HG02642 (cell line): Measurements from ENCODE around the gene SLC26A8.
"Not testable (repeated sequence)": the region's sequence is repeated elsewhere in the genome, so short reads cannot be mapped to it uniquely, and the experiment has no call there.

ENCODE experiments used
- ATAC-seq: cut with Tn5 transposase; IDR thresholded peaks from one replicate; pipeline ENCODE4 v1.9.1; 2021; ENCODE audit warnings: mild to moderate bottlenecking; ENCODE audit not compliant: unreplicated experiment, poor library complexity

Gene SLC26A8

GRCh38 chr6:35919827-35920751 lies 104.4 kb downstream of the SLC26A8 start:
- peak; percentile 34 for ATAC-seq

- peak; percentile 1 for ATAC-seq
These were observed 105.2 kb downstream of the SLC26A8 start for GRCh38 chr6:35919085-35919826.

- not testable (repeated sequence) for ATAC-seq
These were observed 107.5 kb downstream of the SLC26A8 start for GRCh38 chr6:35916893-35917292.

- no peak for ATAC-seq
These were observed 108.4 kb downstream of the SLC26A8 start for GRCh38 chr6:35916056-35916455.

DNA sequence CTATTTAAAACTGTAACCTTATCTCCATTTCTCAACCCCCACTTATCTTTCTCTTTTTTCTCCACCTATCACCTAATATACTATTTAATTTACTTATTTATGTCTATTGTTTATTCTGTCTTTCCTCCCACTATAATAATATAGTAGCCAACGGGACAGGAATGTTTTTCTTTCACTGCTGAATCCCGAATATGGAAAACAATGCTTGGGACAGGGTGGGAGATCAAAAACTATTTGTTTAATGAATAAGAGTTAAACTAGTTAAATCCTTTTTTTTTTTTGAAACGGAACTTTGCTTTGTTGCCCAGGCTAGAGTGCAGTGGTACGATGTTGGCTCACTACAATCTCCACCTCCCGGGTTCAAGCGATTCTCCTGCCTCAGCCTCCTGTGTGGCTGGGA lies 109.9 kb downstream of the SLC26A8 start:
- ATAC-seq = no peak

DNA sequence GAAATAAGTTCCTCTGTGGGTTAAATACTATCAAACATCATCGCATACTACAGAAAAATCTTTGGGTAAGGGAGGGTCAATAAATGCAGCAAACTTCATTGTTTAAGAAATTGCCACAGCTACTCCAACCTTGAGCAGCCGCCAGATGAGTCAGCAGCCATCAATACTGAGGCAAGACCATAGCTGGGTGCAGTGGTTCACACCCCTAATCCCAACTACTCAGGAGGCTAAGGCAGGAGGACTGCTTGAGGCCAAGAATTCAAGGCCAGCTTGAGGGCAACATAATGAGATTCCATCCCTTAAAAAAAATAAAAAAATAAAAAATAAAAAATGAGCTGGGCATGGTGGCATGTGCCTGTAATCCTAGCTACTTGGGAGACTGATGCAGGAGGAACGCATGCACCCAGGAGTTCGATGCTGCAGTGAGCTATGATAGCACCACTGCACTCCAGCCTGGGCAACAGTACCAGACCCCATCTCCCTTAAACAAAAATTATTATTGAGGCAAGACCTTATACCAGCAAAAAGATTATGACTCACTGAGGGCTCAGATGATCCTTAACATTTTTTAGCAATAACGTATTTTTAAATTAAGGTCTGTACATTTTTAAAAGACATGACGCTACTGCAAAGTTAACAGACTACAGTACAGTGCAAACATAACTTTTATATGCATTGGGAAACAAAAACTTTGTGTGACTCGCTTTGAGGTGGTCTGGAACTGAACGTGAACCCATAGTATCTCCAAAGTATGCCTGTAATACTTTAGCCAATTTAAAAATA lies 112.4 kb downstream of the SLC26A8 start:
- ATAC-seq = no peak

GRCh38 chr6:35909571-35909970 lies 114.9 kb downstream of the SLC26A8 start:
- ATAC-seq = not testable (repeated sequence)

DNA sequence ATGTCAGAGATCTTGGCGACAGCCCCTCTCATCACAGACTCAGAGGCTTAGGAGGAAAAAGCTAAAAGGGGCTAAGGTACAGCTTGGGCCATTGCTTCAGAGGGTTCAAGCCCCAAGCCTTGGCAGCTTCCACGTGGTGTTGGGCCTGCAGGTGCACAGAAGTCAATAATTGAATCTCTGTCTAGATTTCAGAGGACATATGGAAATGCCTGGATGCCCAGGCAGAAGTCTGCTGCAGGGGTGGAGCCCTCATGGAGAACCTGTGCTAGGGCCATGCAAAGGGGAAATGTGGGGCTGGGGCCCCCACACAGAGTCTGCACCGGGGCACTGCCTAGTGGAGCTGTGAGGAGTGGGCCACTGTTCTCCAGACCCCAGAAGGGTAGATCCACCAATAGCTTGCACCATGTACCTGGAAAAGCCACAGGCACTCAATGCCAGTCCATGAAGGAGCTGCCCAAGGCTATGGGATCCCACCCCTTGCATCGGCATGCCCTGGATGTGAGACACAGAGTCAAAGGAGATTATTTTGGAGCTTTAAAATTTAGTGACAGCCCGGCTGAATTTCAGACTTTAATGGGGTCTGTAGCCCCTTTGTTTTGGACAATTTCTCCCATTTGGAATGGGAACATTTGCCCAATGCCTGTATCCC lies 115.6 kb downstream of the SLC26A8 start:
- ATAC-seq = not testable (repeated sequence)

GRCh38 chr6:35907750-35908149 lies 116.7 kb downstream of the SLC26A8 start:
- no peak for ATAC-seq

- ATAC-seq = no peak
These were observed 118.0 kb downstream of the SLC26A8 start for GRCh38 chr6:35906499-35906846.

- ATAC-seq = no peak
These were observed 118.5 kb downstream of the SLC26A8 start for GRCh38 chr6:35905841-35906498.

DNA sequence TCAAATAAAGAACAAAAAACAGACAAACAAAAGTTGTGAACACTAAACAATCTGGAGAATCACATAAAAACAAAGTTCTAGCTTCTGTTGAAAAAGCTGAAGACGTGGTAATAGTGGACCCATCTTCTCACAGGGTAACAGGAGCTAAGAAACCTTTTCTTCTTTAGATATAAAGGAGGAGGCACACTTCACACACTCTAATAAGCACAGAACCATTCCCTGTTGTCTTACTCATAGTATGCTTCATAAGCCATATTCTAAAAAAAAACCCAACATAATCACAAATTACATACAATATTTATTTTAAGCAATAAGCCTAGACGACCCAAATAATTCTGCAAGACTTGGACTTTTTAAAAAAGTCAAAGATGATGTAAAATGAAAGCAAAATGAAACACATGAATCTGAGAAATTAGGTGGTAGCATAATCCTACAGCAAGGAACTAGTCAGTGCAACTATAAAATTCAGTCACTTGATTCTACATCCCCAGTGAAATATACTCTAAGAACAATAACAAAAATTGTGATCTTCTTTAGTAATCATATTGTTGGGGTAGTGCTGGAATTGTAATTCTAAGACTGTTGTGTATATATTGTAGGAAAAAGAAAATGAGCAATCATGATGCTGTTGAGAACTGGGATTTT lies 119.2 kb downstream of the SLC26A8 start:
- no peak for ATAC-seq

DNA sequence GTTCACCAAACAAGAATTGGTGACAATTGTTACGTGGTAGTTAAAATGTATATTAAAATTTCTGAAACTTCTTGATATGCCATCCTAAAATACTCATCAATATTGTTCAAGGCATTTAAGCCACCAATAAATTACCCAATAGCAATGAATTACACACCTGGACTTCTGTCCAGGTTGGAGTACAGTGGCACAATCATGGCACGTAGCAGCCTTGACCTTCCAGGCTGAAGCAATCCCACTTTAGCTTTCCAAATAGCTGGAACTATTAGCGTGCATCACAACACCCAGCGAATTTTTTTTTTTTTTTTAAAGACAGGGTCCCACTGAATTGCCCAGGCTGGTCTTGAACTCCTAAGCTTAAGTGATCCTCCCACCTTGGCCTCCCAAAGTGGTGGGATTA lies 120.8 kb downstream of the SLC26A8 start:
- ATAC-seq = no peak

- no peak for ATAC-seq
These were observed 124.0 kb downstream of the SLC26A8 start for GRCh38 chr6:35900448-35900847.

DNA sequence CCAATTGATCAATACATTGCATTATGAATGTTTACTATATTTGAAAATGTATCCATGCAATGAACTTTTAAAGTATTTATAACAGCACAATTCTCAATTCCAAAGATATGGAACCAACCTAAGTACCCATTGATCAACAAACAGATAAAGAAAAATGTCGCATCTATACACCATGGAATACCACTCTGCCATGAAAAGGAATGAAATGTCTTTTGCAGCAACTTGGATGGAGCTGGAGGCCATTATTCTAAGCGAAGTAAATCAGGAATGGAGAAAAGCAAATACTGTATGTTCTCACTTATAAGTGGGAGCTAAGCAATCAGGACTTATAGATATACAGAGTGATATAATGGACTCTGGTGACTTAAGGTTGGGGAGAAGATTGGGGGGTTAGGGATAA lies 126.4 kb downstream of the SLC26A8 start:
- ATAC-seq = no peak

DNA sequence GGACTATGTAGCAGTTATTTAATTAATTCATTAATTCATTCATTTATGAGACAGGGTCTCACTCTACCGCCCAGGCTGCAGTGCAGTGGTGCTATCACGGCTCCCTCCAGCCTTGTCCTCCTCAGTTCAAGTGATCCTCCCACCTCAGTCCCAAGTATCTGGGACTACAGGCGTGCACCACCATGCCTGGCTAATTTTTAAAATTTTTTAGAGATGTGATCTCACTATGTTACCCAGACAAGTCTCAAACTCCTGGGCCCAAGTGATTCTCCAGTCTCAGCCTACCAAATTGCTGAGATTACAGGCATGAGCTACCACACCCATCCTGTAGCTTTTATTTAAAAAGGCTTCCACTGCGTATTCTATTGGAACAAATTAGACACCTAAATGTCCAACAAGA lies 127.0 kb downstream of the SLC26A8 start:
- no peak for ATAC-seq

- ATAC-seq = no peak
These were observed 127.4 kb downstream of the SLC26A8 start for GRCh38 chr6:35897036-35897435.

DNA sequence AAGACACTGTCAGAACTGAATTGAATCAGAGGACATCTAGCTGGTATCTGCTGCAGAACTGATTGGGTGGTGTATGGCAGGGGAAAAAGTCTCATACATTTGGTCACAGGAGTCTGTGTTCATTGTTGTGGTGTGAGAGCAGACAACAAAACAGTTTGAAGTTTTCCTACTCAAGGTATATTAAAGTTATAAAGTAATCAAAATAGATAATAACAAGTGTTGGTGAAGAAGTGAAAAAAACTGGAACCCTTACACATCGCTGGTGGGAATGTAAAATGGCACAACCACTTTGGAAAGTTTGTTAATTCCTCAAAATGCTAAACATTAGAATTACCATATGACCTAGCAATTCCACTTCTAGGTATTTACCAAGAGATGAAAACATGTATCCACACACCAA lies 128.2 kb downstream of the SLC26A8 start:
- no peak for ATAC-seq

- no peak for ATAC-seq
These were observed 128.9 kb downstream of the SLC26A8 start for GRCh38 chr6:35895560-35895959.
